Measurements from ENCODE around the gene HCRT. TPM values are rescaled to one million over a fixed set of nuclear protein-coding genes. Genes with fewer than 3 reads are reported as not detected.

Gene HCRT
- total RNA-seq, 2 donors from 2014 or later: not detected

GRCh38 chr17:42180922-42181850 lies 4.1 kb downstream of the HCRT start, which contains the start of gene KCNH4:
Gene KCNH4 (minus strand): TSS chr17:42181142. CDS start chr17:42180945, 197 bp downstream.
- no peak within 1 kb of the TSS for H3K27ac ChIP-seq
- DNase-seq (ENCODE audit: low spot score) (peak; percentile 33), ATAC-seq (ENCODE audit: insufficient number of reproducible peaks, low FRiP score, low read depth) (no peak)
- no peaks in the 10 kb centered on the region for H3K36me3 ChIP-seq
- TF ChIP-seq CTCF (IDR thresholded peaks at IDR 0.05): no peak
- H3K27me3 ChIP-seq (replicated peaks; ENCODE audit: insufficient read depth): peaks cover 12% of the 10 kb centered on the region
- peaks cover 13 to 30% of the 10 kb centered on the region in 2 donors for H3K4me1 ChIP-seq (ENCODE audit: control insufficient read depth in 1 of 2, low read depth in 2 of 2)
- no peaks in the 10 kb centered on the region for H3K9me3 ChIP-seq
- peak within 1 kb of the TSS; percentile 61 for H3K4me3 ChIP-seq

- H3K4me3 ChIP-seq: peak overlapping the region; percentile 61
Measured at GRCh38 chr17:42180411-42180921, 4.8 kb downstream of the HCRT start.

GRCh38 chr17:42179911-42180410 lies 5.3 kb downstream of the HCRT start:
- peaks cover 12% of the 10 kb centered on the region for H3K27me3 ChIP-seq (replicated peaks; ENCODE audit: insufficient read depth)
- peaks cover 13 to 30% of the 10 kb centered on the region in 2 donors for H3K4me1 ChIP-seq (ENCODE audit: control insufficient read depth in 1 of 2, low read depth in 2 of 2)
- DNase-seq (ENCODE audit: low spot score) (no peak), ATAC-seq (ENCODE audit: insufficient number of reproducible peaks, low FRiP score, low read depth) (no peak)
- H3K27ac ChIP-seq: no peak overlapping the region
- no peaks in the 10 kb centered on the region for H3K36me3 ChIP-seq
- no peaks in the 10 kb centered on the region for H3K9me3 ChIP-seq
- H3K4me3 ChIP-seq: no peak overlapping the region
- no peak for TF ChIP-seq CTCF (IDR thresholded peaks at IDR 0.05)

More at GRCh38 chr17:42180411-42180921, 4.8 kb downstream of the HCRT start:
- no peak overlapping the region for H3K27ac ChIP-seq
- peaks cover 12% of the 10 kb centered on the region for H3K27me3 ChIP-seq (replicated peaks; ENCODE audit: insufficient read depth)
- no peak for TF ChIP-seq CTCF (IDR thresholded peaks at IDR 0.05)
- H3K36me3 ChIP-seq: no peaks in the 10 kb centered on the region
- no peaks in the 10 kb centered on the region for H3K9me3 ChIP-seq
- H3K4me1 ChIP-seq (ENCODE audit: control insufficient read depth in 1 of 2, low read depth in 2 of 2): peaks cover 13 to 30% of the 10 kb centered on the region in 2 donors
- ATAC-seq (ENCODE audit: insufficient number of reproducible peaks, low FRiP score, low read depth) (no peak), DNase-seq (ENCODE audit: low spot score) (no peak)

GRCh38 chr17:42179335-42179734 lies 5.9 kb downstream of the HCRT start:
- Histone ChIP-seq H3K27me3 (replicated peaks; ENCODE audit: insufficient read depth) (peaks cover 12% of the 10 kb centered on the region), H3K27ac (no peak overlapping the region), H3K9me3 (no peaks in the 10 kb centered on the region), H3K4me3 (no peak overlapping the region), H3K36me3 (no peaks in the 10 kb centered on the region), H3K4me1 (ENCODE audit: control insufficient read depth in 1 of 2, low read depth in 2 of 2) (peaks cover 10 to 24% of the 10 kb centered on the region in 2 donors)
- no peak for DNase-seq (ENCODE audit: low spot score)
- ATAC-seq (ENCODE audit: insufficient number of reproducible peaks, low FRiP score, low read depth): no peak
- TF ChIP-seq CTCF (IDR thresholded peaks at IDR 0.05): no peak

GRCh38 chr17:42178817-42179216 lies 6.4 kb downstream of the HCRT start:
- Histone ChIP-seq H3K27ac (no peak overlapping the region), H3K36me3 (no peaks in the 10 kb centered on the region), H3K9me3 (no peaks in the 10 kb centered on the region), H3K4me1 (ENCODE audit: control insufficient read depth in 1 of 2, low read depth in 2 of 2) (peaks cover 9 to 21% of the 10 kb centered on the region in 2 donors), H3K4me3 (no peak overlapping the region), H3K27me3 (replicated peaks; ENCODE audit: insufficient read depth) (peaks cover 12% of the 10 kb centered on the region)
- no peak for TF ChIP-seq CTCF (IDR thresholded peaks at IDR 0.05)
- ATAC-seq (ENCODE audit: insufficient number of reproducible peaks, low FRiP score, low read depth): no peak
- DNase-seq (ENCODE audit: low spot score): no peak
